Measurements from ENCODE around the gene MRPL19.

DNA sequence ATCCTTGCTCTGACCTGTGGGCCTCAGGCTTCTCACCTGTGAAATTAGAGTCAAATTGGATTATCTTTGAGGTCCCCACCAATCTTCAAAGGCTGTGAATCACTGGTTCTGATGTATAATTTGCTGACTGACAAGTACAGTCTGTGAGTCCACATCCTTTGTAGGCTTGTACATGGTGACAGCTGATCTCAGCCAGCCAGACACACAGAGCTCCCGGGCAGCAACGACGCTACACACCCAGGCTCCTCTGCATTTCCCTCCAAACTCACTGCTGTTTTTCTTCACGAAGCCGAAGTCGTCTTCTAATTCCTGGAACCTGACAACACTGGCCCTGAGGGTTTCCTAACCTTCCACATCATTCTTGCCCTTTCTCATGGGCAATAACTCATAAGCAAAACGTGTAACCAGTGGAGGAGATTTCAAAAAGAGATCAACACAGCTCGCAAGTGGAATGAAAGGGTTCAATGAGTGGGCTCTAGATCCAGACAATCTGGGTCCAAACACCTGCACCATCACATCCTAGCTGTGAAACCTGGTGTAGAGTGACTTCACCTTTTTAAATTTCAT lies 47.9 kb upstream of the MRPL19 start:
- TF ChIP-seq, protein P1, sequence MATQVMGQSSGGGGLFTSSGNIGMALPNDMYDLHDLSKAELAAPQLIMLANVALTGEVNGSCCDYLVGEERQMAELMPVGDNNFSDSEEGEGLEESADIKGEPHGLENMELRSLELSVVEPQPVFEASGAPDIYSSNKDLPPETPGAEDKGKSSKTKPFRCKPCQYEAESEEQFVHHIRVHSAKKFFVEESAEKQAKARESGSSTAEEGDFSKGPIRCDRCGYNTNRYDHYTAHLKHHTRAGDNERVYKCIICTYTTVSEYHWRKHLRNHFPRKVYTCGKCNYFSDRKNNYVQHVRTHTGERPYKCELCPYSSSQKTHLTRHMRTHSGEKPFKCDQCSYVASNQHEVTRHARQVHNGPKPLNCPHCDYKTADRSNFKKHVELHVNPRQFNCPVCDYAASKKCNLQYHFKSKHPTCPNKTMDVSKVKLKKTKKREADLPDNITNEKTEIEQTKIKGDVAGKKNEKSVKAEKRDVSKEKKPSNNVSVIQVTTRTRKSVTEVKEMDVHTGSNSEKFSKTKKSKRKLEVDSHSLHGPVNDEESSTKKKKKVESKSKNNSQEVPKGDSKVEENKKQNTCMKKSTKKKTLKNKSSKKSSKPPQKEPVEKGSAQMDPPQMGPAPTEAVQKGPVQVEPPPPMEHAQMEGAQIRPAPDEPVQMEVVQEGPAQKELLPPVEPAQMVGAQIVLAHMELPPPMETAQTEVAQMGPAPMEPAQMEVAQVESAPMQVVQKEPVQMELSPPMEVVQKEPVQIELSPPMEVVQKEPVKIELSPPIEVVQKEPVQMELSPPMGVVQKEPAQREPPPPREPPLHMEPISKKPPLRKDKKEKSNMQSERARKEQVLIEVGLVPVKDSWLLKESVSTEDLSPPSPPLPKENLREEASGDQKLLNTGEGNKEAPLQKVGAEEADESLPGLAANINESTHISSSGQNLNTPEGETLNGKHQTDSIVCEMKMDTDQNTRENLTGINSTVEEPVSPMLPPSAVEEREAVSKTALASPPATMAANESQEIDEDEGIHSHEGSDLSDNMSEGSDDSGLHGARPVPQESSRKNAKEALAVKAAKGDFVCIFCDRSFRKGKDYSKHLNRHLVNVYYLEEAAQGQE (IDR thresholded peaks at IDR 0.05; ENCODE audit: low read depth) = no peak
- no peak for TF ChIP-seq POLR2AphosphoS5 (IDR thresholded peaks at IDR 0.05; ENCODE audit: low read depth, low read length)
- TF ChIP-seq, protein P2, sequence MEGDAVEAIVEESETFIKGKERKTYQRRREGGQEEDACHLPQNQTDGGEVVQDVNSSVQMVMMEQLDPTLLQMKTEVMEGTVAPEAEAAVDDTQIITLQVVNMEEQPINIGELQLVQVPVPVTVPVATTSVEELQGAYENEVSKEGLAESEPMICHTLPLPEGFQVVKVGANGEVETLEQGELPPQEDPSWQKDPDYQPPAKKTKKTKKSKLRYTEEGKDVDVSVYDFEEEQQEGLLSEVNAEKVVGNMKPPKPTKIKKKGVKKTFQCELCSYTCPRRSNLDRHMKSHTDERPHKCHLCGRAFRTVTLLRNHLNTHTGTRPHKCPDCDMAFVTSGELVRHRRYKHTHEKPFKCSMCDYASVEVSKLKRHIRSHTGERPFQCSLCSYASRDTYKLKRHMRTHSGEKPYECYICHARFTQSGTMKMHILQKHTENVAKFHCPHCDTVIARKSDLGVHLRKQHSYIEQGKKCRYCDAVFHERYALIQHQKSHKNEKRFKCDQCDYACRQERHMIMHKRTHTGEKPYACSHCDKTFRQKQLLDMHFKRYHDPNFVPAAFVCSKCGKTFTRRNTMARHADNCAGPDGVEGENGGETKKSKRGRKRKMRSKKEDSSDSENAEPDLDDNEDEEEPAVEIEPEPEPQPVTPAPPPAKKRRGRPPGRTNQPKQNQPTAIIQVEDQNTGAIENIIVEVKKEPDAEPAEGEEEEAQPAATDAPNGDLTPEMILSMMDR (IDR thresholded peaks at IDR 0.05 in 2 of 3, conservative IDR thresholded peaks at IDR 0.05 in 1 of 3; ENCODE audit: borderline replicate concordance in 1 of 3, insufficient read depth in 1 of 3, low read depth in 2 of 3, low read length in 2 of 3) = no peak
- no peak for TF ChIP-seq EZH2phosphoT487 (IDR thresholded peaks at IDR 0.05; ENCODE audit: borderline replicate concordance)
- TF ChIP-seq JUND (IDR thresholded peaks at IDR 0.05) = no peak
- TF ChIP-seq TCF7L2 (IDR thresholded peaks at IDR 0.05; ENCODE audit: borderline replicate concordance, extremely low read depth, insufficient read depth, insufficient read length) = no peak
- no peak for TF ChIP-seq RAD21 (IDR thresholded peaks at IDR 0.05; ENCODE audit: low read depth)
- TF ChIP-seq ELF1 (IDR thresholded peaks at IDR 0.05; ENCODE audit: borderline replicate concordance, low read depth) = no peak

All from HCT116 (cell line).